Measurements from ENCODE around the gene PEAR1.

The PEAR1 gene

DNA sequence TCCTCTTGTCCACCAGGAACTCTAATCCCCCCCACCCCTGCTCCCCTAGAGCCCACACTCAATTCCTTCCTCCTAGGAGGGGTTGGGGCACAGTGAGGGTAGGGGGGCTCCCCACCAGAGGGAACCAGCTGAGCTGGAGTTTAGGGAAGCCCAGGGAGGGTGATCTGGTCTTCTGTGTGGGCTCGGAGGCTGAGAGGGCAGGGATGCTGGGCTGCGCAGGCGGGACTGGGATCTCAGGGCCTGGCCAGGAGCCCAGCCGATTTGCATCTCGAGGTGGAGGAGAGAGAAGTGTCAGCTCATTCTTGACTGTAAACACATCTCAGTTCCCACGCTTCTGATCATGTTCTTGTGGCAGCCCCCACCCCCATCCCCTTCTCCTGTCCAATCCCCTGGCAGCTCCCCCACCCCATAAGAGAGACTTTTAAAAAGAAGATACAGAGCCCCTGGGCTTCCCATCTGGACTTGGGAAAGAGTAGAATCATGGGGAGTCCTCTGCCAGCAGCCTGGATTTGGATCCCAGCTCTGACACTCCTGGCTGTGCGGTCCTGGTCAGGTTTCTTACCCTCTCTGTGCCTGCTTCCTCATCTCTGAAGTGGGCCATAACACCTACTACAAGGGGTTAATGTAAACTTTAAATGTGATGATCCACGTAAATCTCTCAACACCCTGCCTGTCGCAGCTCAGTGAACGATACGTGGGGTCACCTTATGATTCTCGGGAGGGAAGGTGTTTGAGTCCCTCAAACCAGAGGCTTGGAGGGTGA is 6.6 kb downstream of the PEAR1 start:
- no peak for DNase-seq (ENCODE audit: low spot score)

DNA sequence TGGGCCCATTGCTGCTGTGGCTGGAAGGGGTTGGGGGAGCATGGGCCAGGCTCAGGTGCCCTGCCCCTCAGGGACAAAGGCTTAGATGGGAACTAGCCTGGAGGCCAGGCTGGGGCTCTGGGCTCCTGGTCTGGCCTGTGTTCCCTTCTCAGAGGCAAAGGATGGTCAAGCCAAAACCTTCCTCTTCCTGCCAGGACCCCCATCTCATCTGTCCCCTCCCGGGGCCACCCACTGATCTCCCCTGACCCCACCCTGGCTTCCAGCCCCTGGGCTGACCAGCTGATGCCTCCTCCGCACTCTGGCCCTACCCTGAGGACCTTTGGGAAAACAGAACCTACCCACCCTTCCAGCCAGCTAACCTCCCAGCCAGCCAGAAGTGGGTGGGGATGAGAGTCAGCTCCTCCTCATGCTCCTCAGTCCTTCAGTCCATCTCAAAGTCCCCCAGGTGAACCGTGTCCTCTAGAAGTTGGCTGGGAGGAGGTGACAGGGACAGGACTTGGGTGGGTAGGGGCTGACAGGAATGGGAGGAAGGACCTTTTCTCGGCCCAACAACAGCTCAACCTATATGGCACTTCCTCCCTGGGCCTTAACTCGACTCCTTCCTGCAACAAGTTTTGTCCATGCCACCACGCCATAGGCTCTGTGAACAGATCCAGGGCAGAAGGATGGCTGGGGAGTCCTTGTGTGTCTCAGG is 7.5 kb downstream of the PEAR1 start:
- no peak for DNase-seq (ENCODE audit: low spot score)

DNA sequence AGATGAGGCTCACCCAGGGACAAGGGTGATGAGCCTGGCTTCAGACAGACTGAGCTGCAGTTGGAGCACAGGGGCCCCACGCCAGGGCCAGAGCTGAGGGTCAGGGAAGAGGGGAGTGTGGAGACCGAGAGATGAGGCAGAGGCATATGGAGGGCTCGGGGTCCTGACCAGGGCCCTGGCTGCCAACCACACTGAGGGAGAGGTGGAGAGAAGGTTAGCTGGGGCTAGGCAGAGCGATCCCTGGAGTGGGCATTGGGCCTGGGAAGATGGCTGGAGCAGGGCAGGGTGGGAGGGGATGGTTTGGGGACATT is 8.0 kb downstream of the PEAR1 start:
- DNase-seq (ENCODE audit: low spot score): no peak

GRCh38 chr1:156901966-156902915 is 8.7 kb downstream of the PEAR1 start:
- DNase-seq (ENCODE audit: low spot score): no peak

DNA sequence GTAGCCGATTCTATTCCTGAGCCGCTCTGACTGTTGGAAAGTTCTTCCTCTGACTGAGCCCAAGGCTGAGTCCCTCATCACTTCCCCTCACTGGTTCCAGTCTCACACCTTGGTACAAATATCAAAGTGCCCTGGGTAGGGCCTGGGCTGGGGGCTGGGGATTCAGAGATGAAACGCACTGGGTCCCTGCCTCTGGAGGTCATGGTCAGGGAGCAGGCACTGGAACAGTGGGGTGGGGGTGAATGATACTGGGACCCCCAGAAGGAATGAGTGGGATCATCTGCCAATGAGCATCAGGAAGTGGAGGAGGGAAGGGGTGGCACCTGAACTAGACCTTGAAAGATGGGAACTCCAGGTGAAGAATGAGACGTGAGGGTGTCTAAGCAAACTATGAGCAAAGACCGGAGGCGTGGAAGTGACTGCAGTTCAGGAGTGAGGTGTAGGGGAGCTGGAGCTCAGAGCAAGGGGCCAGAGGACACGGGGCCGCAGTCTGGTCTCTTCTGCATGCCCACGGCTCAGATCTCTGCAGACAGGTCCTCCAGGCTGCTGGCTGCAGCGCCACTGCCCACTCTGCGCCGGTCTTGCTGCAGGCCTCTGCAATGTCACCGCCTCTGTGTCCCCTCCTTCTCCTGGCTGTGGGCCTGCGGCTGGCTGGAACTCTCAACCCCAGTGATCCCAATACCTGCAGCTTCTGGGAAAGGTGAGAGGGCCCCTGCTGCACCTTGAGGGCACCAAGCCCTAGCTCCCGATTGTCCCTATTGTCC is 10.0 kb downstream of the PEAR1 start:
- no peak for DNase-seq (ENCODE audit: low spot score)

DNA sequence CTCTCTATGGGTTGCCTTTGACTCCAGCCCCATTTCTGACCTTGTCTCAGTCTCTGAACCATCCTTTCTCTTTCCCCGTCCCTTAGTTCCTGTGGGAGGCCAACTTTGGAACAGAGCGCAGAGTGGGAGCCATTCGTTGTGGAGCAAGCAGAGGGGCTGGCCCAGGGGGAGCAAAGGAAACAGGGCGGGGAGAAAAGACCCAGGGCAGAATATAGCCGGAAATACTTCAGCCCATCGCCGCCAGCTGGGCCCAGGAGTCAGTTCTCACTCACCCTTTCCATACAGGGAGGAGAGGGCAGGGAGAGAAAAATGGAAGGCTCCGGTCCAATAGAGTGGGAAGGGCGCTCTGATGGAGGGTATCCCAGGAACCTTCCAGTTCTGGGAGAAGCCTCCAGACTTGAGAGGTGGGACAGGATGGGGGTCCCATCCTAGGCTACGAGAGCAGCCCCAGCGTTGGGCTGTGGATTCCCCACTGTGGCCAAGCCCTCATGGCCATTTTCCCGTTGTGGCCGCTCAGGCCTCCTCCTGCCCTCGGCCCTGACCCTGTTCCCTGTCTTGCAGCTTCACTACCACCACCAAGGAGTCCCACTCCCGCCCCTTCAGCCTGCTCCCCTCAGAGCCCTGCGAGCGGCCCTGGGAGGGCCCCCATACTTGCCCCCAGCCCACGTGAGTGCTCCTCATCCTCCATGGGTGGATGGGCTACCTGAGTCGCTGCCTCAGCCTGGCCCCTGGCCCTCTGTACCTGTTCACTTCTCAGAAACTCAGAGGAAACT is 10.9 kb downstream of the PEAR1 start:
- no peak for DNase-seq (ENCODE audit: low spot score)

GRCh38 chr1:156905176-156905575 is 11.7 kb downstream of the PEAR1 start:
- DNase-seq (ENCODE audit: low spot score): no peak

DNA sequence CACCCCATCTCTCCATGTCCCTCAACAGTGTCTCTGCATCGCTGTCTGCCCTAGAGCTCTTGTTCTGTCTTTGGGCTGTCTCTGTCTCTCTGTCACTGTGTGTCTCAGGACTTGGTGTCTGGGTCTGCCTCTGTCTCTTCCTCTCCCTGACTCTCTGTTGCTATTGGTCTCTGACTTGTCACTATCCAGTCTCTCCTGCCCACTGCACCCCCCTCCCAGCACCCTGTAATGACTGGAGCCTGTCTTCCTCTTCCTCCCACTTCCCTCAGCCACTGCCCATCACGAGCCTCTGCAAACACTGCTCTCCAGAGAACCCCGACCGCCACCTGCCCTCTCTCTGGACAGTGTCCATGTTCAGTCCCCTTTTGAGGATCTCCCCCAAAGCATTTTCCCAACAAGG is 12.1 kb downstream of the PEAR1 start:
- no peak for DNase-seq (ENCODE audit: low spot score)

DNA sequence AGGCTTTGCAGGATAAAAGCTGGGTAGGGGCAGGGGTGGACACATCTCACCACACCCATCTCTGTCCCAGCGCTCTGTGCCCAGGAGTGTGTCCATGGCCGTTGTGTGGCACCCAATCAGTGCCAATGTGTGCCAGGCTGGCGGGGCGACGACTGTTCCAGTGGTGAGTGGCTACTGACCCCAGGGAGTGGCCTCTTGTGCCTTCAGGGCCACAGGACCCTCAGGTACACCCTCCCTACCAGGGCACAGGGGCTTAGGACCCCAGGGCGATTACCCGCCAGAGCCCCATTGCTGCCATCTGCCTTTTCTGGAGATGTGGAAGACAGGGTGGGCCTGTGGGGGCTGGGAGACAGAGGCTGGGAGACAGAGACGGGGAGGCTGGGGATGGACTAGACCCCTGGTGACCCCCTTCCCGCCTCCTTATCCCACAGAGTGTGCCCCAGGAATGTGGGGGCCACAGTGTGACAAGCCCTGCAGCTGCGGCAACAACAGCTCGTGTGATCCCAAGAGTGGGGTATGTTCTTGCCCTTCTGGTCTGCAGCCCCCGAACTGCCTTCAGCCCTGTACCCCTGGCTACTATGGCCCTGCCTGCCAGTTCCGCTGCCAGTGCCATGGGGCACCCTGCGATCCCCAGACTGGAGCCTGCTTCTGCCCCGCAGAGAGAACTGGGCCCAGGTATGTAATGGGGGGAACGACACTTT is 12.8 kb downstream of the PEAR1 start:
- DNase-seq (ENCODE audit: low spot score): no peak

GRCh38 chr1:156908541-156908940 is 15.0 kb downstream of the PEAR1 start:
- DNase-seq (ENCODE audit: low spot score): no peak

DNA sequence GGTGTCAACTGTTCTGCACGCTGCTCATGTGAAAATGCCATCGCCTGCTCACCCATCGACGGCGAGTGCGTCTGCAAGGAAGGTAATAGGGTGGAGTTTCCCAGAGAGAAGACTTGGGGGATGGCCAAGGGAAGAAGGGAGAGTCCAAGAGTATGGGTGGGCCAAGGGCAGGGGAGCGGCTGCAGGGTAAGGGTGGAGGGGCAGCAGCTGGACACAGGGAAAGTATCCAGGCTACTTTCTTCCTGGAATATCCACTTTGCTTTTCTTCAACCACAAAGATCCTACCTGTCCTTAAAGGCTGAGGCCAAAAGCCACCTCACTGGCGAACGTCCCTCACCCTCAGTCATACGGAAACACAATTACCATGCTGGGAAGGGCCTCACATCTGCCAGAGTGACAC is 15.4 kb downstream of the PEAR1 start:
- DNase-seq (ENCODE audit: low spot score): no peak

DNA sequence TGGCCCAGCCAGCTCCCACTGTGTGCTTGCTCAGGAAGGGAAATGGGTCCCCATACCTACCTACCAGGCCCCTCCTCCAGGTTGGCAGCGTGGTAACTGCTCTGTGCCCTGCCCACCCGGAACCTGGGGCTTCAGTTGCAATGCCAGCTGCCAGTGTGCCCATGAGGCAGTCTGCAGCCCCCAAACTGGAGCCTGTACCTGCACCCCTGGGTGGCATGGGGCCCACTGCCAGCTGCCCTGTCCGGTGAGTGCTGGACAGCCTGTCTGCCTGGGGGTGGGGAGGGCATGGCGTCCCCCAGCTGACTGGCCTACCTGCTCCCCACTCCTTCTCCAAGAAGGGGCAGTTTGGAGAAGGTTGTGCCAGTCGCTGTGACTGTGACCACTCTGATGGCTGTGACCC is 16.2 kb downstream of the PEAR1 start:
- DNase-seq (ENCODE audit: low spot score): no peak

DNA sequence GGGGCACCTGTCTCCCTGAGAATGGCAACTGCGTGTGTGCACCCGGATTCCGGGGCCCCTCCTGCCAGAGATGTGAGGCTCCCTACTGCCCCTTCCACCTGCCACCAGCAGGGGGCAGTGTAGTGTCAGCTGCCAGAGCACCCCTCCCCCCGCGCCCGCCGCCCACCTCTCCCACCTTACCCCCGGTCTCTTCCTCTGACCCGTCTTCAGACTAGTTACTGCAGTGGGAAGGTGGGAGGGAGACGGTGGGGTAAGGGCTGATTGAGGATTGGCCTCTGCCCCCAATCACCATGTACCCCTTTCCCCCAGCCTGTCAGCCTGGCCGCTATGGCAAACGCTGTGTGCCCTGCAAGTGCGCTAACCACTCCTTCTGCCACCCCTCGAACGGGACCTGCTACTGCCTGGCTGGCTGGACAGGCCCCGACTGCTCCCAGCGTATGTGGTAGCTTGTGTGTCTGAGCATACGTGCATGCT is 16.8 kb downstream of the PEAR1 start:
- no peak for DNase-seq (ENCODE audit: low spot score)

GRCh38 chr1:156911577-156912298 is 18.2 kb downstream of the PEAR1 start:
- DNase-seq (ENCODE audit: low spot score): no peak

DNA sequence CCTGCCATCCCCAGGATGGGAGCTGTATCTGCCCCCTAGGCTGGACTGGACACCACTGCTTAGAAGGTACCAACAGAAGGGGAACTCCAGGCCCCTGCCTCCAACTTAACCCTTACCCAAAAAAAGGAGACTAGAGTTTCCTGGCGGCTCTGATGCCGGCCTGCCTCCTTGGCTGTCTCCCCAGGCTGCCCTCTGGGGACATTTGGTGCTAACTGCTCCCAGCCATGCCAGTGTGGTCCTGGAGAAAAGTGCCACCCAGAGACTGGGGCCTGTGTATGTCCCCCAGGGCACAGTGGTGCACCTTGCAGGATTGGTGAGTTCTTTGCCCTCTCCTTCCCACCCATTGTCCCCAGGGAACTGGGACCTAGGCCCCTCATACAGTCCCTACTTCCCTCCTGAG is 18.8 kb downstream of the PEAR1 start:
- DNase-seq (ENCODE audit: low spot score): no peak

- DNase-seq (ENCODE audit: low spot score): no peak
Observed at GRCh38 chr1:156912861-156913808, 19.6 kb downstream of the PEAR1 start.

- DNase-seq (ENCODE audit: low spot score): no peak
Observed at GRCh38 chr1:156913809-156914387, 20.4 kb downstream of the PEAR1 start.

- DNase-seq (ENCODE audit: low spot score): no peak
Observed at GRCh38 chr1:156914440-156914856, 20.9 kb downstream of the PEAR1 start.

All from SW480 (cell line).